ENCODE data around the gene CCDC169.

- no peak for TF ChIP-seq CTCF (IDR thresholded peaks at IDR 0.05 in 2 of 3, conservative IDR thresholded peaks at IDR 0.05 in 1 of 3; ENCODE audit: borderline replicate concordance in 1 of 3, insufficient read depth in 1 of 3, low read depth in 2 of 3, low read length in 2 of 3)
- TF ChIP-seq POLR2AphosphoS5 (IDR thresholded peaks at IDR 0.05; ENCODE audit: low read depth, low read length): no peak
- no peak for TF ChIP-seq REST (IDR thresholded peaks at IDR 0.05; ENCODE audit: low read depth)
- TF ChIP-seq ZBTB33 (IDR thresholded peaks at IDR 0.05; ENCODE audit: extremely low read depth, insufficient replicate concordance, low read length): no peak
- no peak for TF ChIP-seq EZH2 (IDR thresholded peaks at IDR 0.05)
- no peak for TF ChIP-seq SIN3A (IDR thresholded peaks at IDR 0.05; ENCODE audit: low read depth)
- TF ChIP-seq EZH2phosphoT487 (IDR thresholded peaks at IDR 0.05; ENCODE audit: borderline replicate concordance): no peak
- TF ChIP-seq MAX (IDR thresholded peaks at IDR 0.05): no peak
- no peak for TF ChIP-seq EGR1 (IDR thresholded peaks at IDR 0.05; ENCODE audit: low read depth)
- TF ChIP-seq POLR2A (IDR thresholded peaks at IDR 0.05; ENCODE audit: borderline replicate concordance, extremely low read depth, insufficient read depth, insufficient read length): no peak
- no peak for TF ChIP-seq ZNF274 (IDR thresholded peaks at IDR 0.05; ENCODE audit: low read depth, low read length)
- no peak for TF ChIP-seq JUND (IDR thresholded peaks at IDR 0.05)
Observed at GRCh38 chr13:36345438-36346221, 48.0 kb upstream of the CCDC169 start.
